GM18870 (cell line): ENCODE results near the gene AIMP2.
"Not testable (repeated sequence)": the region's sequence is repeated elsewhere in the genome, so short reads cannot be mapped to it uniquely, and the experiment has no call there.

Source experiments
- ATAC-seq: cut with Tn5 transposase; IDR thresholded peaks from one replicate; pipeline ENCODE4 v1.9.1; 2021; ENCODE audit warnings: moderate library complexity; ENCODE audit not compliant: unreplicated experiment

Gene AIMP2

GRCh38 chr7:6026011-6026819 is 17.1 kb downstream of the AIMP2 start:
- peak; percentile 53 for ATAC-seq

GRCh38 chr7:6026820-6027311 is 17.8 kb downstream of the AIMP2 start:
- no peak for ATAC-seq

- no peak for ATAC-seq
These were observed 18.8 kb downstream of the AIMP2 start for GRCh38 chr7:6027806-6028365.

- no peak for ATAC-seq
These were observed 19.5 kb downstream of the AIMP2 start for GRCh38 chr7:6028563-6028962.

- ATAC-seq = no peak
These were observed 21.9 kb downstream of the AIMP2 start, which contains the start of gene ANKRD61 for GRCh38 chr7:6030988-6031387. ANKRD61 (plus strand) TSS chr7:6031376; CDS start chr7:6031376, 0 bp downstream.

GRCh38 chr7:6031567-6031966 is 22.5 kb downstream of the AIMP2 start:
- ATAC-seq = no peak

GRCh38 chr7:6032167-6032566 is 23.1 kb downstream of the AIMP2 start:
- ATAC-seq = no peak

GRCh38 chr7:6032641-6033040 is 23.6 kb downstream of the AIMP2 start:
- ATAC-seq = no peak

DNA sequence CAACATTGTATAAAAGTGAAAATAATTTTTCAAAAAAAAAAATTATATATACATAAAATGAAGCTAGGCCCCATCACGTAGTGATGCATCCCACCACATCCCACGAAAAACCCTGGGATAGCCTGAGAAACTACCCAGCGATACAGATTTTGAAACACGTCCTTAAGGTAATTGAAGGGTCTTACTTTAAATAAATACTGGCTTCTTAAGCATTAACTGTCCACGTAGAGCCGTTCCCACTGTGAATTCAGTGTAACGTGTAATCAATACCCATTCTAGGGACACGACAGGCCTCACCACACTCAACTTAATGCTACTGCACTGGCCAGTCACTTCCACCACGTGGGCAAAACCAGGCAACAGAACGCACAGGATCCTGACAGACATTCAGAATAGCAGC is 26.1 kb downstream of the AIMP2 start:
- no peak for ATAC-seq

DNA sequence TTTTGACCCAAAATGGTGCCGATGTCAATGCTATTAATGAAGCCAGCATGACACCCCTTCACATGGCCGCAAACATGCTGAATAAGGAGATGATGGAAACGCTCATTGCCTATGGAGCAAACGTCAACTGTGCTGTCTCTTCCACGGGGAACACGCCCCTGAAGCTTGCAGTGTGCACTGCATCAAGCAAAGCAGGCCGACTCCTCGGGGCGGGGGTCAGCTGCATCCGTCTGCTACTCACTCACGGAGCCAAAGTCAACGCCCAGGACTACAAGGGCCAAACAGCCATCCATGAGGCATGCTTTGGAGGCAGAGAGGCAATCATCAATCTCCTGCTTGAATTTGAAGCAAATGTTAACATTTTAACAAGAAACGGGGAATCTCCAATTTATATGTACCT is 26.6 kb downstream of the AIMP2 start:
- ATAC-seq = no peak

GRCh38 chr7:6049780-6050179 is 40.7 kb downstream of the AIMP2 start:
- no peak for ATAC-seq

DNA sequence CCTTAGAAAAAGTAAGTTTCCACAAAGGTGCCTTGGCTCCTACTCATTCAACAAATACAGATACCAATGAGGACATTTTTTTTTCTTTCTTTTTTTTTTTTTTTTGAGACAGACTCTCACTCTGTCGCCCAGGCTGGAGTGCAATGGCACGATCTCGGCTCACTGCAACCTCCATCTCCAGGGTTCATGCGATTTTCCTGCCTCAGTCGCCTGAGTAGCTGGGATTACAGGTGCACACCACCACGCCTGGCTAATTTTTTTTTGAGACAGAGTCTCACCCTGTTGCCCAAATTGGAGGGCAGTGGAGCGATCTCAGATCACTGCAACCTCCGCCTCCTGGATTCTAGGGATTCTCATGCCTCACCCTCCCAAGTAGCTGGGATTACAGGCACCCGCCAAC is 42.1 kb downstream of the AIMP2 start:
- not testable (repeated sequence) for ATAC-seq

DNA sequence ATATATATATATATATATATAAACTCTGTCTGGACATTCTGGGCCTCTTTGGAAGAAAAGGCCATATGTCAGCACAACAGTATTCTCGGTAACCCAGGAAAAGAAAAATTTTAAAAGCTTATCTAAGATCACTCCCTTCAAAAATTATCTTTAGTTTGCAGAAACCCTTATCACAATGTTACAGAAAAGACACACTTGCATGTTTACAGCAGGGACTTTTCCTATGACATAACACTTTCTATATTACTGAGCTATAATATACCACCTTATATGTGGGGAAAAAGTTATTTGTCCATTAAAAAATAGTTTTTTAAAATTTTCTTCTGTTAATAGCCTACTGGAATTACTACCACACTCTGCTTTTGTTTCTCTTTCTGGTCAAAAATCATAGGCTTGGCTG is 47.5 kb downstream of the AIMP2 start:
- ATAC-seq = no peak

GRCh38 chr7:6057316-6058129 is 48.5 kb downstream of the AIMP2 start:
- no peak for ATAC-seq

- not testable (repeated sequence) for ATAC-seq
These were observed 50.9 kb downstream of the AIMP2 start for GRCh38 chr7:6059941-6060340.

GRCh38 chr7:6071406-6071805 is 62.3 kb downstream of the AIMP2 start:
- ATAC-seq = no peak
